B cell (primary cell): ENCODE measurements around the gene RNF213. TPM values are rescaled to one million over a fixed set of nuclear protein-coding genes. Genes with fewer than 3 reads are reported as not detected.
"Not testable (repeated sequence)": the region's sequence is repeated elsewhere in the genome, so short reads cannot be mapped to it uniquely, and the experiment has no call there.

Experiments
- ATAC-seq: fragments of 200-7000 bp; cut with Tn5 transposase; one replicate; pipeline ENCODE4 v1.10.0; 2021; ENCODE audit warnings: low read depth, mild to moderate bottlenecking, moderate number of reproducible peaks, moderate library complexity
- CTCF ChIA-PET: fragments of 350-600 bp; sonication (Branson Sonifier 250); formaldehyde crosslinking; loops from one replicate; lab custom pipeline; 2021; ENCODE audit warnings: antibody characterized with exemption, inconsistent platforms; lab: Charles Lee
- POLR2A ChIA-PET: fragments of 350-600 bp; sonication (Branson Sonifier 250); formaldehyde crosslinking; loops from one replicate; lab custom pipeline; 2021; ENCODE audit warnings: antibody characterized with exemption; lab: Charles Lee
- DNase-seq: peaks from one replicate; pipeline ENCODE4 v3.0.0; 2013
- H2AFZ ChIP-seq: 2 replicates; pipeline ENCODE4 v1.6.1; 2012; ENCODE audit warnings: mild to moderate bottlenecking, low read depth, low read length; ENCODE audit not compliant: insufficient read depth, poor library complexity, severe bottlenecking
- H3K27ac ChIP-seq, 2 donors: 1 replicate in 1 of 2; 2 replicates in 1 of 2; pipeline ENCODE4 v1.5.1; 2012 to 2013; ENCODE audit warnings: low read length in 2 of 2, mild to moderate bottlenecking in 2 of 2, moderate library complexity in 1 of 2
- H3K27me3 ChIP-seq, 4 experiments: fragments of 200-600 bp in 1 of 4; sonication (generic) in 1 of 4; replicated peaks in 1 of 4; 1 replicate in 2 of 4; 2 replicates in 2 of 4; pipeline versions ENCODE4 v1.6.1 to v1.7.0; 2013 to 2016; ENCODE audit warnings: low read length in 3 of 4, mild to moderate bottlenecking in 2 of 4, mixed read lengths in 1 of 4, moderate library complexity in 1 of 4; ENCODE audit not compliant: insufficient read depth in 4 of 4, control insufficient read depth in 3 of 4; ENCODE audit errors: control extremely low read depth in 1 of 4
- H3K36me3 ChIP-seq, 2 experiments: replicated peaks in 1 of 2; 1 replicate in 1 of 2; 2 replicates in 1 of 2; pipeline versions ENCODE4 v1.6.1 to v1.7.1; 2013; ENCODE audit warnings: low read length in 1 of 2; ENCODE audit not compliant: insufficient read depth in 2 of 2, control insufficient read depth in 1 of 2; ENCODE audit errors: control extremely low read depth in 1 of 2, extremely low read depth in 1 of 2
- H3K4me1 ChIP-seq, 2 donors: fragments of 200-600 bp in 1 of 2; sonication (generic) in 1 of 2; 1 replicate in 1 of 2; 2 replicates in 1 of 2; pipeline versions ENCODE4 v1.5.1 to v1.6.1; 2013 to 2017; ENCODE audit warnings: low read length in 2 of 2; ENCODE audit not compliant: control insufficient read depth in 2 of 2, insufficient read depth in 2 of 2
- H3K4me2 ChIP-seq: replicated peaks from 2 replicates; pipeline ENCODE3; 2012; ENCODE audit warnings: mild to moderate bottlenecking, low read depth, low read length; ENCODE audit not compliant: poor library complexity, severe bottlenecking
- H3K4me3 ChIP-seq, 5 experiments: fragments of 200-600 bp in 1 of 5; sonication (generic) in 1 of 5; 1 replicate in 3 of 5; 2 replicates in 2 of 5; pipeline versions ENCODE4 v1.5.1 to v1.7.0; 2011 to 2016; ENCODE audit warnings: low read length in 4 of 5, mild to moderate bottlenecking in 4 of 5, low read depth in 2 of 5, control low read depth in 1 of 5, moderate library complexity in 1 of 5; ENCODE audit not compliant: insufficient read depth in 1 of 5; ENCODE audit errors: control extremely low read depth in 1 of 5, extremely low read depth in 1 of 5
- H3K79me2 ChIP-seq: fragments of 200-600 bp; sonication (generic); one replicate; pipeline ENCODE4 v1.6.0; 2016; ENCODE audit warnings: low read length; ENCODE audit not compliant: control insufficient read depth, insufficient read depth
- H3K9ac ChIP-seq: fragments of 200-600 bp; sonication (generic); 2 replicates; pipeline ENCODE4 v1.6.1; 2017; ENCODE audit warnings: mild to moderate bottlenecking, low read length, moderate library complexity
- H3K9me3 ChIP-seq, 3 donors: one replicate each; pipeline versions ENCODE4 v1.6.1 to v1.7.1; 2013; ENCODE audit warnings: low read length in 2 of 3; ENCODE audit not compliant: control insufficient read depth in 2 of 3, insufficient read depth in 1 of 3; ENCODE audit errors: control extremely low read depth in 1 of 3
- H4K20me1 ChIP-seq: 2 replicates; pipeline ENCODE4 v1.6.0; 2012; ENCODE audit warnings: mild to moderate bottlenecking, low read length; ENCODE audit not compliant: insufficient read depth, control insufficient read depth, poor library complexity, severe bottlenecking
- H3K27ac Mint-ChIP-seq: one replicate; pipeline ENCODE4 v1.8.0; 2021; ENCODE audit warnings: mixed read lengths
- H3K27me3 Mint-ChIP-seq: one replicate; pipeline ENCODE4 v1.8.0; 2021; ENCODE audit warnings: mixed read lengths
- H3K4me1 Mint-ChIP-seq: one replicate; pipeline ENCODE4 v1.8.0; 2021; ENCODE audit warnings: mixed read lengths
- H3K4me3 Mint-ChIP-seq: one replicate; pipeline ENCODE4 v1.8.0; 2021; ENCODE audit warnings: mixed read lengths
- H3K9me3 Mint-ChIP-seq: one replicate; pipeline ENCODE4 v1.8.0; 2022; ENCODE audit warnings: mixed read lengths; ENCODE audit not compliant: insufficient read depth
- CTCF ChIP-seq: fragments of 200-600 bp; IDR thresholded peaks from one replicate; pipeline ENCODE4 v1.8.0; 2022; ENCODE audit warnings: antibody characterized with exemption, mild to moderate bottlenecking
- EZH2 ChIP-seq: IDR thresholded peaks from 2 replicates; pipeline ENCODE4 v1.6.1; 2012; ENCODE audit warnings: borderline replicate concordance, low read depth, mild to moderate bottlenecking, moderate library complexity, low read length; ENCODE audit not compliant: insufficient read depth, poor library complexity, severe bottlenecking
- WGBS: methylation state at CpG from one replicate; pipeline ENCODE4 v1.1.5; 2013; ENCODE audit warnings: missing lambda C conversion rate; ENCODE audit not compliant: insufficient coverage; 5-methylcytosine and 5-hydroxymethylcytosine counted together
- intact Hi-C: fragments of 100-400 bp; cut with micrococcal nuclease; formaldehyde crosslinking; loops from one replicate; pipeline ENCODE4 v1.10.0; 2022
- polyA plus RNA-seq: library from polyadenylated mRNA; depleted of rRNA; stranded (reverse); fragments of >200 nt; gene quantifications from 2 replicates; pipeline ENCODE4 v1.2.3, GENCODE V29; 2012
- total RNA-seq, 2 donors: library from RNA; stranded (reverse); fragments of 120-200 nt in 1 of 2; gene quantifications; 1 replicate in 1 of 2; 2 replicates in 1 of 2; pipeline versions ENCODE4 v1.2.3 to v1.2.4, GENCODE V29; 2013 to 2022

The RNF213 gene
- total and polyA plus RNA-seq, 2 donors (not counting 1 experiment from before 2014, with no cell fraction given) = 121 to 287 TPM

GRCh38 chr17:80312621-80313135 is 52.0 kb downstream of the RNF213 start:
- H3K4me1 ChIP-seq = no peaks in the 10 kb centered on the region
- no peak overlapping the region for H2AFZ ChIP-seq
- H3K27me3 Mint-ChIP-seq = no peaks in the 10 kb centered on the region
- intact Hi-C loops = no loop called here
- H3K9me3 ChIP-seq = no peaks in the 10 kb centered on the region
- H3K36me3 ChIP-seq = peaks cover 17 to 63% of the 10 kb centered on the region in 2 experiments
- WGBS = 96% methylated on average over 8 of the region's 12 CpGs
- H3K4me1 Mint-ChIP-seq = no peaks in the 10 kb centered on the region
- H3K4me2 ChIP-seq = no peak overlapping the region
- H3K79me2 ChIP-seq = peaks cover 52% of the 10 kb centered on the region
- H4K20me1 ChIP-seq = peaks cover 55% of the 10 kb centered on the region
- no peaks in the 10 kb centered on the region for H3K9me3 Mint-ChIP-seq
- H3K27ac ChIP-seq = no peak overlapping the region
- H3K27ac Mint-ChIP-seq = no peak overlapping the region
- H3K4me3 ChIP-seq = no peak overlapping the region
- no peak for ATAC-seq
- TF ChIP-seq CTCF (no peak), EZH2 (no peak)
- no peak overlapping the region for H3K4me3 Mint-ChIP-seq
- POLR2A ChIA-PET = no interaction called here
- CTCF ChIA-PET = no interaction called here
- DNase-seq = no peak
- no peak overlapping the region for H3K9ac ChIP-seq
- H3K27me3 ChIP-seq = no peaks in the 10 kb centered on the region

- Mint-ChIP-seq H3K4me3 (no peak overlapping the region), H3K27ac (no peak overlapping the region), H3K27me3 (no peaks in the 10 kb centered on the region), H3K9me3 (no peaks in the 10 kb centered on the region), H3K4me1 (no peaks in the 10 kb centered on the region)
- Histone ChIP-seq H4K20me1 (peaks cover 55% of the 10 kb centered on the region), H3K36me3 (peaks cover 17 to 63% of the 10 kb centered on the region in 2 experiments), H3K4me2 (no peak overlapping the region), H3K4me3 (no peak overlapping the region), H3K27me3 (no peaks in the 10 kb centered on the region), H2AFZ (no peak overlapping the region), H3K79me2 (peaks cover 52% of the 10 kb centered on the region), H3K27ac (no peak overlapping the region), H3K9me3 (no peaks in the 10 kb centered on the region), H3K4me1 (no peaks in the 10 kb centered on the region), H3K9ac (no peak overlapping the region)
- CTCF ChIA-PET = no interaction called here
- ATAC-seq (no peak), DNase-seq (no peak)
- WGBS = 97% methylated on average over 5 of the region's 6 CpGs
- TF ChIP-seq EZH2 (no peak), CTCF (no peak)
- POLR2A ChIA-PET = no interaction called here
- intact Hi-C loops = no loop called here
Observed at GRCh38 chr17:80313160-80313829, 52.6 kb downstream of the RNF213 start.

GRCh38 chr17:80313946-80314345 is 53.3 kb downstream of the RNF213 start:
- H3K27me3 ChIP-seq, H3K9ac ChIP-seq, H2AFZ ChIP-seq, H3K9me3 Mint-ChIP-seq, ATAC-seq, CTCF ChIA-PET, H3K4me3 ChIP-seq, H3K27ac Mint-ChIP-seq, H3K4me3 Mint-ChIP-seq, H3K9me3 ChIP-seq, H3K27me3 Mint-ChIP-seq, intact Hi-C loops, H3K4me1 Mint-ChIP-seq, H3K27ac ChIP-seq, H3K4me1 ChIP-seq, DNase-seq, H3K4me2 ChIP-seq, POLR2A ChIA-PET: not testable (repeated sequence)
- no CpG with 5 or more reads among the region's 1 CpG for WGBS
- H4K20me1 ChIP-seq = peaks cover 55% of the 10 kb centered on the region
- peaks cover 13 to 61% of the 10 kb centered on the region in 2 experiments for H3K36me3 ChIP-seq
- H3K79me2 ChIP-seq = peaks cover 50% of the 10 kb centered on the region
